ENCODE results near the gene ACSS1.

Gene ACSS1

GRCh38 chr20:24990810-24991252 is 67.1 kb downstream of the ACSS1 start:
- Histone ChIP-seq H3K27ac (peak overlapping the region; percentile 96), H3K4me3 (ENCODE audit: low read depth in 1 of 2, low read length in 1 of 2) (peak overlapping the region; percentile 92 to 94)

GRCh38 chr20:24989162-24989561 is 68.8 kb downstream of the ACSS1 start:
- no peaks in the 10 kb centered on the region for H3K36me3 ChIP-seq
- H3K4me1 ChIP-seq (ENCODE audit: control insufficient read depth in 1 of 2, insufficient read depth in 1 of 2, low read depth in 1 of 2, low read length in 1 of 2) = peaks cover 86 to 88% of the 10 kb centered on the region in 2 experiments
- H3K9me3 ChIP-seq = no peaks in the 10 kb centered on the region
- peak overlapping the region; percentile 96 for H3K27ac ChIP-seq
- no peak for TF ChIP-seq CTCF (IDR thresholded peaks at IDR 0.05)
- peak overlapping the region; percentile 92 to 94 for H3K4me3 ChIP-seq (ENCODE audit: low read depth in 1 of 2, low read length in 1 of 2)
- no peaks in the 10 kb centered on the region for H3K27me3 ChIP-seq

More at GRCh38 chr20:24990810-24991252, 67.1 kb downstream of the ACSS1 start:
- H3K4me1 ChIP-seq (ENCODE audit: control insufficient read depth in 1 of 2, insufficient read depth in 1 of 2, low read depth in 1 of 2, low read length in 1 of 2) = peaks cover 78 to 81% of the 10 kb centered on the region in 2 experiments
- TF ChIP-seq CTCF (IDR thresholded peaks at IDR 0.05) = no peak
- peaks cover 1% of the 10 kb centered on the region for H3K27me3 ChIP-seq
- H3K9me3 ChIP-seq = no peaks in the 10 kb centered on the region
- no peaks in the 10 kb centered on the region for H3K36me3 ChIP-seq

- TF ChIP-seq CTCF (IDR thresholded peaks at IDR 0.05) = no peak
- peaks cover 5% of the 10 kb centered on the region for H3K36me3 ChIP-seq
- no peaks in the 10 kb centered on the region for H3K27me3 ChIP-seq
- no peaks in the 10 kb centered on the region for H3K9me3 ChIP-seq
- H3K27ac ChIP-seq = peak overlapping the region; percentile 96
- peak overlapping the region; percentile 92 to 94 for H3K4me3 ChIP-seq (ENCODE audit: low read depth in 1 of 2, low read length in 1 of 2)
- H3K4me1 ChIP-seq (ENCODE audit: control insufficient read depth in 1 of 2, insufficient read depth in 1 of 2, low read depth in 1 of 2, low read length in 1 of 2) = peaks cover 89 to 92% of the 10 kb centered on the region in 2 experiments
Observed at GRCh38 chr20:24987873-24988835, 69.8 kb downstream of the ACSS1 start.

- Histone ChIP-seq H3K27me3 (no peaks in the 10 kb centered on the region), H3K9me3 (no peaks in the 10 kb centered on the region), H3K27ac (peak overlapping the region; percentile 96), H3K4me3 (ENCODE audit: low read depth in 1 of 2, low read length in 1 of 2) (peak overlapping the region; percentile 92 to 94), H3K4me1 (ENCODE audit: control insufficient read depth in 1 of 2, insufficient read depth in 1 of 2, low read depth in 1 of 2, low read length in 1 of 2) (peaks cover 95 to 98% of the 10 kb centered on the region in 2 experiments), H3K36me3 (peaks cover 5% of the 10 kb centered on the region)
- TF ChIP-seq CTCF (IDR thresholded peaks at IDR 0.05) = no peak
Observed at GRCh38 chr20:24987244-24987643, 70.7 kb downstream of the ACSS1 start.

- Histone ChIP-seq H3K4me1 (ENCODE audit: control insufficient read depth in 1 of 2, insufficient read depth in 1 of 2, low read depth in 1 of 2, low read length in 1 of 2) (peaks cover 100% of the 10 kb centered on the region in 2 experiments), H3K9me3 (no peaks in the 10 kb centered on the region), H3K27ac (peak overlapping the region; percentile 96), H3K36me3 (peaks cover 5% of the 10 kb centered on the region), H3K27me3 (no peaks in the 10 kb centered on the region), H3K4me3 (ENCODE audit: low read depth in 1 of 2, low read length in 1 of 2) (peak overlapping the region; percentile 92 to 94)
- TF ChIP-seq CTCF (IDR thresholded peaks at IDR 0.05) = no peak
Observed at GRCh38 chr20:24986436-24987015, 71.4 kb downstream of the ACSS1 start.

Measured in neutrophil (primary cell).